NCI-H1436 treated with DMSO at 0.1 percent for 48 hours (cell line): Measurements from ENCODE around the gene SAP30L.

ENCODE experiments used
- DNase-seq: peaks from one replicate; lab custom pipeline; 2025; lab: John Stamatoyannopoulos, UW

The SAP30L gene

GRCh38 chr5:154421868-154422267 is 23.9 kb upstream of the SAP30L start:
- no peak for DNase-seq

- DNase-seq: no peak
These were observed 23.5 kb upstream of the SAP30L start for GRCh38 chr5:154422298-154422697.

GRCh38 chr5:154428208-154428607 is 17.6 kb upstream of the SAP30L start:
- no peak for DNase-seq

- DNase-seq: no peak
These were observed 16.5 kb upstream of the SAP30L start for GRCh38 chr5:154429341-154429740.

GRCh38 chr5:154430466-154430865 is 15.3 kb upstream of the SAP30L start:
- no peak for DNase-seq

- DNase-seq: no peak
These were observed 14.7 kb upstream of the SAP30L start for GRCh38 chr5:154430961-154431630.

GRCh38 chr5:154435226-154435625 is 10.6 kb upstream of the SAP30L start:
- DNase-seq: no peak

- no peak for DNase-seq
These were observed 8.4 kb upstream of the SAP30L start for GRCh38 chr5:154437281-154437965.

GRCh38 chr5:154440540-154440939 is 5.3 kb upstream of the SAP30L start:
- no peak for DNase-seq

- no peak for DNase-seq
These were observed 3.0 kb upstream of the SAP30L start for GRCh38 chr5:154442801-154443200.

GRCh38 chr5:154444556-154445421 is 1.0 kb upstream of the SAP30L start:
- DNase-seq: no peak

- DNase-seq: no peak
These were observed 645 bp downstream of the SAP30L start for GRCh38 chr5:154446195-154447088.

- DNase-seq: no peak
These were observed 1.4 kb downstream of the SAP30L start for GRCh38 chr5:154447089-154447725.

GRCh38 chr5:154449786-154450185 is 4.0 kb downstream of the SAP30L start:
- DNase-seq: no peak

- DNase-seq: no peak
These were observed 6.2 kb downstream of the SAP30L start for GRCh38 chr5:154451957-154452356.

GRCh38 chr5:154455585-154455984 is 9.8 kb downstream of the SAP30L start:
- no peak for DNase-seq

- no peak for DNase-seq
These were observed 10.7 kb downstream of the SAP30L start for GRCh38 chr5:154456540-154456939.

GRCh38 chr5:154459015-154459414 is 13.2 kb downstream of the SAP30L start:
- DNase-seq: no peak

- no peak for DNase-seq
These were observed 14.4 kb downstream of the SAP30L start for GRCh38 chr5:154460172-154460571.

- DNase-seq: no peak
These were observed 15.7 kb downstream of the SAP30L start for GRCh38 chr5:154461531-154461930.

- no peak for DNase-seq
These were observed 18.6 kb downstream of the SAP30L start for GRCh38 chr5:154464438-154464837.
